GM23338 (cell line): Measurements from ENCODE around the gene CAST. TPM values are rescaled to one million over a fixed set of nuclear protein-coding genes. Genes with fewer than 3 reads are reported as not detected.

Source experiments
- ATAC-seq: fragments of 200-7000 bp; cut with Tn5 transposase; 3 replicates; pipeline ENCODE4 v1.9.1; 2020
- DNase-seq: peaks from one replicate; pipeline ENCODE4 v3.0.0-alpha.2; 2015; ENCODE audit warnings: low spot score
- H2AFZ ChIP-seq: fragments of 200-600 bp; sonication (generic); 2 replicates; pipeline ENCODE4 v1.8.0; 2016; ENCODE audit warnings: antibody characterized with exemption, mild to moderate bottlenecking, moderate library complexity
- H3F3A ChIP-seq: fragments of 200-600 bp; sonication (generic); replicated peaks from 2 replicates; pipeline ENCODE4 v1.8.0; 2017; ENCODE audit warnings: antibody characterized with exemption, mixed run types, low read depth
- H3K27ac ChIP-seq: fragments of 200-600 bp; sonication (generic); 2 replicates; pipeline ENCODE4 v1.6.1; 2016; ENCODE audit warnings: low read depth
- H3K27me3 ChIP-seq: fragments of 200-600 bp; sonication (generic); 2 replicates; pipeline ENCODE4 v1.8.0; 2016; ENCODE audit warnings: mild to moderate bottlenecking, mixed run types, moderate library complexity; ENCODE audit not compliant: insufficient read depth
- H3K36me3 ChIP-seq: fragments of 200-600 bp; sonication (generic); 2 replicates; pipeline ENCODE4 v1.8.0; 2016; ENCODE audit warnings: mild to moderate bottlenecking; ENCODE audit not compliant: insufficient read depth
- H3K4me1 ChIP-seq: fragments of 200-600 bp; sonication (generic); 2 replicates; pipeline ENCODE4 v1.8.0; 2016; ENCODE audit warnings: mild to moderate bottlenecking, moderate library complexity; ENCODE audit not compliant: insufficient read depth
- H3K4me2 ChIP-seq: fragments of 200-600 bp; sonication (generic); 2 replicates; pipeline ENCODE4 v1.7.1; 2017; ENCODE audit warnings: mixed run types
- H3K4me3 ChIP-seq: fragments of 200-600 bp; sonication (generic); 2 replicates; pipeline ENCODE4 v1.6.1; 2016; ENCODE audit warnings: mixed run types
- H3K79me2 ChIP-seq: fragments of 200-600 bp; sonication (generic); replicated peaks from 2 replicates; pipeline ENCODE4 v1.8.0; 2017; ENCODE audit warnings: mild to moderate bottlenecking; ENCODE audit not compliant: insufficient read depth
- H3K9me2 ChIP-seq: fragments of 200-600 bp; sonication (generic); 2 replicates; pipeline ENCODE4 v1.8.0; 2017; ENCODE audit not compliant: insufficient read depth
- H4K20me1 ChIP-seq: fragments of 200-600 bp; sonication (generic); replicated peaks from 2 replicates; pipeline ENCODE4 v1.8.0; 2017; ENCODE audit warnings: mild to moderate bottlenecking; ENCODE audit not compliant: insufficient read depth
- H3K27ac Mint-ChIP-seq: 2 replicates; pipeline ENCODE4 v1.8.0; 2020; ENCODE audit warnings: inconsistent platforms, mild to moderate bottlenecking, moderate library complexity, mixed read lengths
- H3K27me3 Mint-ChIP-seq: 3 replicates; pipeline ENCODE4 v1.8.0; 2022; ENCODE audit warnings: low read depth, mild to moderate bottlenecking, moderate library complexity, mixed read lengths, inconsistent platforms; ENCODE audit not compliant: insufficient read depth, poor library complexity
- H3K36me3 Mint-ChIP-seq: 3 replicates; pipeline ENCODE4 v1.8.0; 2021; ENCODE audit warnings: low read depth, mild to moderate bottlenecking, inconsistent platforms, moderate library complexity, mixed read lengths
- H3K4me1 Mint-ChIP-seq: 3 replicates; pipeline ENCODE4 v1.8.0; 2020; ENCODE audit warnings: mild to moderate bottlenecking, inconsistent platforms, mixed read lengths
- H3K4me3 Mint-ChIP-seq: 3 replicates; pipeline ENCODE4 v1.8.0; 2021; ENCODE audit warnings: moderate library complexity, mild to moderate bottlenecking, inconsistent platforms, mixed read lengths
- H3K9me3 Mint-ChIP-seq: 3 replicates; pipeline ENCODE4 v1.8.0; 2020; ENCODE audit warnings: moderate library complexity, mild to moderate bottlenecking, inconsistent platforms, mixed read lengths
- CREB1 ChIP-seq: fragments of 250-450 bp; sonication (Bioruptor Pico); IDR thresholded peaks from 2 replicates; pipeline ENCODE4 v1.5.0; 2020; ENCODE audit warnings: low read depth, mild to moderate bottlenecking, moderate library complexity
- CTCF ChIP-seq, 2 experiments: fragments of 200-600 bp in 1 of 2; sonication (generic) in 1 of 2; conservative IDR thresholded peaks; 2 replicates each; pipeline versions ENCODE4 v1.5.1 to v1.6.1; 2016 to 2017; ENCODE audit warnings: antibody characterized with exemption in 2 of 2, low read depth in 2 of 2, mild to moderate bottlenecking in 2 of 2, moderate library complexity in 1 of 2
- ETS1 ChIP-seq: IDR thresholded peaks from 2 replicates; pipeline ENCODE4 v1.6.1; 2016; ENCODE audit warnings: antibody characterized with exemption
- EZH2 ChIP-seq: fragments of 200-600 bp; sonication (generic); IDR thresholded peaks from one replicate; pipeline ENCODE4 v1.8.0; 2017; ENCODE audit warnings: antibody characterized with exemption, mild to moderate bottlenecking, low read depth; ENCODE audit not compliant: unreplicated experiment
- EZH2phosphoT487 ChIP-seq: fragments of 200-600 bp; sonication (generic); IDR thresholded peaks from one replicate; pipeline ENCODE4 v1.8.1; 2018; ENCODE audit warnings: antibody characterized with exemption; ENCODE audit not compliant: unreplicated experiment
- JUNB ChIP-seq: IDR thresholded peaks from one replicate; pipeline ENCODE4 v1.6.1; 2016; ENCODE audit warnings: antibody characterized with exemption; ENCODE audit not compliant: unreplicated experiment
- NANOG ChIP-seq: IDR thresholded peaks from 2 replicates; pipeline ENCODE4 v1.6.1; 2016; ENCODE audit warnings: antibody characterized with exemption, borderline replicate concordance
- POLR2AphosphoS5 ChIP-seq: IDR thresholded peaks from 2 replicates; pipeline ENCODE4 v1.6.1; 2016; ENCODE audit warnings: antibody characterized with exemption, low read depth
- REST ChIP-seq: IDR thresholded peaks from one replicate; pipeline ENCODE4 v1.6.1; 2018; ENCODE audit warnings: antibody characterized with exemption; ENCODE audit not compliant: unreplicated experiment
- STAT1 ChIP-seq: IDR thresholded peaks from one replicate; pipeline ENCODE4 v1.6.1; 2016; ENCODE audit warnings: antibody characterized with exemption; ENCODE audit not compliant: unreplicated experiment
- ZNF114 ChIP-seq: fragments of 250-450 bp; sonication (Bioruptor Pico); IDR thresholded peaks from 2 replicates; pipeline ENCODE4 v1.5.0; 2020; ENCODE audit warnings: mild to moderate bottlenecking, moderate library complexity
- ZNF331 ChIP-seq: fragments of 250-450 bp; sonication (Bioruptor Pico); IDR thresholded peaks from 2 replicates; pipeline ENCODE4 v1.5.0; 2020; ENCODE audit warnings: low read depth, mild to moderate bottlenecking, moderate library complexity
- ZNF462 ChIP-seq: fragments of 250-450 bp; sonication (Bioruptor Pico); IDR thresholded peaks from 2 replicates; pipeline ENCODE4 v1.5.0; 2020; ENCODE audit warnings: mild to moderate bottlenecking, moderate library complexity
- polyA plus RNA-seq: library from polyadenylated mRNA; unstranded; fragments of >200 nt; fragmentation: Nextera tagmentation; extraction: Ambion mirVana; gene quantifications from 2 replicates; pipeline ENCODE4 v1.2.1, GENCODE V29; 2016
- total RNA-seq: library from RNA; depleted of rRNA; stranded (reverse); fragments of >200 nt; shearing (Covaris generic); gene quantifications from 2 replicates; pipeline ENCODE4 v1.2.3, GENCODE V29; 2014

The CAST gene
- total and polyA plus RNA-seq, 2 experiments from 2014 or later = 37.9 to 57.7 TPM

DNA sequence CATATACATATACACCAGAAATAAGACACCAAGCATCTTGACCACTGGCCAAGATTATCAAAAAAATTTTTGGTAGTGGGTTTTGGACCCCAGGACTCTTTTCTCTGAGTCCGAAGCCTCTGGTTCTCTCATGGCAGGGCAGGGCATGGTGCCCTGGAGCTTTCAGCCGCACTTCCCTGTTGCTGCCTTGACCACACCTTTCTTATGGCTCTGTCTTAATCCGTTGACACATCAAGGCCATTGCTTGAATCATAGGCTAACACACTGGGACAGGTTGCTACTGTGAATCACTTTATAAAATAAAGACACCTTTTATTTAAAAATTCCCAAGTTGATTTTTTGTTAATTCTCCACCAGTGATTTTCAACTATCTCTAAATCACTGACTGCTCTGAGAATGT is 45.4 kb upstream of the CAST start:
- H3K9me2 ChIP-seq = no peaks in the 10 kb centered on the region
- H3K4me2 ChIP-seq = no peak overlapping the region
- Mint-ChIP-seq H3K4me3 (no peak overlapping the region), H3K27ac (no peak overlapping the region), H3K36me3 (peaks cover 19% of the 10 kb centered on the region), H3K27me3 (no peaks in the 10 kb centered on the region), H3K9me3 (peaks cover 24% of the 10 kb centered on the region), H3K4me1 (peaks cover 4% of the 10 kb centered on the region)
- no peaks in the 10 kb centered on the region for H3K79me2 ChIP-seq
- H2AFZ ChIP-seq = no peak overlapping the region
- TF ChIP-seq NANOG (no peak), STAT1 (no peak), EZH2 (no peak), EZH2phosphoT487 (no peak), JUNB (no peak), CTCF (conservative IDR thresholded peaks at IDR 0.05; ENCODE audit: low read depth in 2 of 2) (no peak), ZNF462 (CRISPR knock-in tag) (no peak), POLR2AphosphoS5 (no peak), REST (no peak), ZNF331 (no peak), ZNF114 (CRISPR knock-in tag) (no peak), ETS1 (no peak), CREB1 (CRISPR knock-in tag) (no peak)
- H3K27me3 ChIP-seq = no peaks in the 10 kb centered on the region
- no peak overlapping the region for H3K27ac ChIP-seq
- no peaks in the 10 kb centered on the region for H3F3A ChIP-seq
- H3K4me3 ChIP-seq = no peak overlapping the region
- no peaks in the 10 kb centered on the region for H3K4me1 ChIP-seq
- no peaks in the 10 kb centered on the region for H3K36me3 ChIP-seq
- ATAC-seq (no peak), DNase-seq (no peak)
- H4K20me1 ChIP-seq = no peaks in the 10 kb centered on the region
